Stimulated activated CD8-positive, alpha-beta memory T cell treated with anti-CD3 and anti-CD28 coated beads, Interleukin-15, amount 100 ng/mL, for 24 hours (primary cell): Measurements from ENCODE around the gene GRM7.

Experiments
- DNase-seq: peaks from one replicate; pipeline ENCODE4 v3.0.0-alpha.2; 2020; ENCODE audit warnings: low read depth

The GRM7 gene

GRCh38 chr3:7581831-7582230 is 720.9 kb downstream of the GRM7 start:
- DNase-seq: no peak

- no peak for DNase-seq
Observed at GRCh38 chr3:7585052-7585451, 724.1 kb downstream of the GRM7 start.

DNA sequence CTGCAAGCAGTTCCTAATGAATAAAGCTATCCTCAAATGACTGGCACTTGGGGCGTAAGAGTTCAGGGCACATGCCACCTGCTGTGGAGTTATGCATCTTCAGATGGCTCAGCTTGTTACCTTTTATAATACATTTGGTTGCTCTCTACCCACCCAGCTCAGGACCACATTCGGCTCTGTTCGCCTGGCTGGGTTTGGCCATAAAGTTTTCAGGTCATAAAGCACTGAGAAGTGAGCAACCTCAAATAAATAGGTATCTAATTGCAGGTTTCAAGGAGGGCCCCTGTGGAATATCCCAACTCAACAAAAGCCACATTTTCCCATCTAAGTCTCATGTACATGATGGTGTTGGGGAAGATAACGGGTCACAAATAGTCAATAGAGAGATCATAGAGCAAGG is 727.3 kb downstream of the GRM7 start:
- DNase-seq: no peak

- DNase-seq: no peak
Observed at GRCh38 chr3:7589526-7589925, 728.6 kb downstream of the GRM7 start.

GRCh38 chr3:7602297-7602696 is 741.4 kb downstream of the GRM7 start:
- DNase-seq: no peak

GRCh38 chr3:7607083-7607482 is 746.2 kb downstream of the GRM7 start:
- no peak for DNase-seq

DNA sequence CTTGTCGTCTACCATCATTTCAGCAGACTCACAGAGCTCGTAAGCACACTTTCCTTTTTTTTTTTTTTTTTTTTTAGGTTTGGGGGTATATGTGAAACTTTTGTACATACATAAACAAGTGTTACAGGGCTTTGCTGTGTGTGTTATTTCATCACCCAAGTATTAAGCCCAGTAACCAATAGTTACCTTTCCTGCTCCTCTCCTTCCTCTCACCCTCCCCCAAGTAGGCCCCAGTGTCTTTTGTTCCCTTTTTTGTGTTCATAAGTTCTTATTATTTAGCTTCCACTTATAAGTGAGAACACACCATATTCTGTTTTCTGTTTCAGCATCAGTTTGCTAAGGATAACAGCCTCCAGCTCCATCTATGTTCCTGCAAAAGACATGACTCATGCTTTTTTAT is 746.8 kb downstream of the GRM7 start:
- DNase-seq: no peak

DNA sequence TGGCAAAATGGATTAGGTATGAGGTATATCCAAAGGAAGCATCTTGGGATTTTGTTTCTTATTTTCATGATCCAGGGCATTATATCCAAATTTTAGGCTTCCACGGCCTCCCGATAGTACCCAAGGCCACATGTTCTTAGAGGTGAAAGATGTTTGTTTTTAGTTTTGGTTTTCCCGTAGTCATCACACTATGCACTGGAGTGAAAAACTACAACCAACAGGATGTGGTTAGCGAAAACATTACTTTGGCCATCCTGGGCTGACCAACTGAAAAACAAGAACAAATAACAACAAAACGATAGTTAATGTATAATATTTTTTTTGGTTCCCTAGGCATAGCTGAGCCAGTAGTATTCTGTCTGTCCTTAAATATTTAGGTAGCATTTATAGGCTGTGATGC is 749.7 kb downstream of the GRM7 start:
- DNase-seq: no peak

DNA sequence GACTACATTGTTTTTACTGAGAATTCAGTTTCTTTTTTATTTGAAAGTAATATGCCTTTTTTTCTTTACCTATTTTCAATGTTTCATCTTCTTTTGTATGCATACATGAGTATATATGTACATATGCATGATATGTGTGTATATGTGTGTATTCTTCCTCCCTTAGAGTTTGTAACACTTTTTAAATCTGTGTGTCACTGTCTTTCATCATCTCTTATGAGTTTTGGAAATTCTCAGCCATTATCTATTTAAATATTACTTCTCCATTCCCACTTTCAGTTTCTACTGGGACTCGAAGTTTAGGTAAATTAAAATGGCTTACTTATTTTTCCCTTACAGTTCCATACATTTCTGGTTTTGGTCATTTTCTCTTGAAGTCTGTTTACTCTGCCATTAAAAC is 754.1 kb downstream of the GRM7 start:
- DNase-seq: no peak

DNA sequence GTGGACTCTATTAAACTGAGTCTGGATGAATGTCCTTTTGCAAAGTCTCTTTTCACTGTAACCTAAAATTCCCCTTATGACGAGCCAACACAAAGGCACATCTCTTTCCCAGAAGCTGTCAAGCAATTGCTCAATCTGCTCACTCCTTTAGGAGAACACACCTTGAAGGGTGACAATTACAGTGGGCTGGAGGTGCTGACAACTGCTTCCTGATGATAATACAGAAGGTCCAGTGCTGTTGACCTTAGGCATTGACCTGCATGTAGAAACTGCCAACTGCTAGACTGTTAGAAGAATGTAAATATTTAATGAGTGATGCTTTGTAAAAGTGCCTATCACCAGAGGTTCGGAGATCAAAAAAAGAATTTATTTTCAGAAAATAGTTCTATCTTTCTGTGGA is 757.7 kb downstream of the GRM7 start:
- DNase-seq: no peak

DNA sequence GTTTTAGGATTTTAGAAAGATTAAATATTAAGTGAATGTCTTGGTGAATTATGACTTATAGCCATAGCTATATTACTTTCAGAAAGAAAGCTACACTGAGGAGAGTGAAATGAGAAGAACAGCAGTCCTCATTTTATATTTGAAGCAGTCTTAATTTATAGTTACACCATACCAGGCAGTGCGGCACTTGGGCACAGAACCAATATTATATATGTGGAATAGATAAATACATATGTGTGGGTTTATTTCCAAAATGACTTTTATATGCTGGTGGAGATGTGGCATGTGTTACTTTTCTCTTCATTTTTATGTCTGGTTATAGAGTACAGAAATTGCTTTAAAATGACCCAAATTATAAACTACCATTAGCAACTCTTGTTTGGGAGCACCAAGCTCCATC is 759.5 kb downstream of the GRM7 start:
- no peak for DNase-seq

- DNase-seq: no peak
Observed at GRCh38 chr3:7621046-7621630, 760.2 kb downstream of the GRM7 start.

DNA sequence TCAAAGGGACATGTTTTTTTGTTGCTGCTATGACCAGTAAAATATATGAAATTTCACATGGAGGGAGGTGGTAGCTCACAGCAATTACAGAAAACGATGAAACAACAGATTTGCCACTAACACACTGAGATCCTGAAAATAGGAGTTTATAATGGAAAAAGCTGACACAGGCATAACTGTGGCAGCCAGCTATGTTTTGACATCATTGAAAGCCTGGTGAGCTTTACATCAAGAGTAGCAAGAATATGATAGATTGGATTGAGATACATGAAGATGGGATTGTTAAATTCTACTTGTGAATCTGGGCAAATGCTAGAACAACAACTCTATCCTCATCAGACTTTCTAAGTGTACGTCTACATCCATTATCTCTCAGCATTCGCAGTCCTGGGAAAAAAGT is 760.7 kb downstream of the GRM7 start:
- no peak for DNase-seq

GRCh38 chr3:7625021-7625420 is 764.1 kb downstream of the GRM7 start:
- no peak for DNase-seq

- DNase-seq: no peak
Observed at GRCh38 chr3:7630351-7630911, 769.5 kb downstream of the GRM7 start.

- DNase-seq: no peak
Observed at GRCh38 chr3:7630925-7631324, 770.0 kb downstream of the GRM7 start.

GRCh38 chr3:7632305-7632704 is 771.4 kb downstream of the GRM7 start:
- DNase-seq: no peak

GRCh38 chr3:7637694-7638093 is 776.8 kb downstream of the GRM7 start:
- DNase-seq: no peak

DNA sequence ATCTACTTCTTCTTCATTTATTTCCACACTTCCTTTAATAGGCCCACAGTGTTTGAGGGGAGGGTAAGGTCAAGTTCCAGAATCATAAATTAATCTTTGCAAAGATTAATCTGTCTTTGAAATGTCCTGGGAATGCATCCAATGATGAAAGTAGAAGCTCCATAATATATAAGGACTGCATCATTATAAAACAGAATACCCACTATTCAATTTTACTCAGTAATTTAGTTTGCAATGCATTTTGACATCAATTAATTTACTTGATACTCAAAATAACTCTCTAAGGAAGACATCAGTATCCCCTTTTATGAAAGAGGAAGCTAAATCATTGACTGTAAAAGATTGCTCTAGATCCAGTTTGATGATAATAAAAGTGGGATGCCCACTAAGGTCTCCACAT is 777.2 kb downstream of the GRM7 start:
- no peak for DNase-seq

GRCh38 chr3:7640787-7641186 is 779.9 kb downstream of the GRM7 start:
- DNase-seq: no peak

GRCh38 chr3:7646851-7647250 is 785.9 kb downstream of the GRM7 start:
- DNase-seq: no peak

GRCh38 chr3:7650466-7650865 is 789.6 kb downstream of the GRM7 start:
- no peak for DNase-seq

- no peak for DNase-seq
Observed at GRCh38 chr3:7651274-7651673, 790.4 kb downstream of the GRM7 start.
